Measurements from ENCODE around the gene ASCL5.

ASCL5 gene

GRCh38 chr1:201108614-201109013, 18.4 kb downstream of the ASCL5 start:
- H3K9me3 ChIP-seq (ENCODE audit: low read length): no peaks in the 10 kb centered on the region
- no peak overlapping the region for H2AFZ ChIP-seq (ENCODE audit: low read depth, low read length)
- H3K36me3 ChIP-seq (ENCODE audit: insufficient read depth, low read length): no peaks in the 10 kb centered on the region
- H3K4me3 ChIP-seq (ENCODE audit: low read length): no peak overlapping the region
- peaks cover 40% of the 10 kb centered on the region for H3K4me1 ChIP-seq (ENCODE audit: insufficient read depth, low read length)
- H3K27me3 ChIP-seq (ENCODE audit: insufficient read depth, low read length): no peaks in the 10 kb centered on the region

GRCh38 chr1:201105688-201106087, 21.3 kb downstream of the ASCL5 start:
- no peaks in the 10 kb centered on the region for H3K36me3 ChIP-seq (ENCODE audit: insufficient read depth, low read length)
- H3K4me1 ChIP-seq (ENCODE audit: insufficient read depth, low read length): peaks cover 40% of the 10 kb centered on the region
- H2AFZ ChIP-seq (ENCODE audit: low read depth, low read length): no peak overlapping the region
- no peak overlapping the region for H3K4me3 ChIP-seq (ENCODE audit: low read length)
- H3K27me3 ChIP-seq (ENCODE audit: insufficient read depth, low read length): no peaks in the 10 kb centered on the region
- H3K9me3 ChIP-seq (ENCODE audit: low read length): no peaks in the 10 kb centered on the region

GRCh38 chr1:201104141-201104540, 22.8 kb downstream of the ASCL5 start:
- Histone ChIP-seq H3K36me3 (ENCODE audit: insufficient read depth, low read length) (no peaks in the 10 kb centered on the region), H3K4me3 (ENCODE audit: low read length) (no peak overlapping the region), H3K9me3 (ENCODE audit: low read length) (no peaks in the 10 kb centered on the region), H3K27me3 (ENCODE audit: insufficient read depth, low read length) (no peaks in the 10 kb centered on the region), H2AFZ (ENCODE audit: low read depth, low read length) (no peak overlapping the region), H3K4me1 (ENCODE audit: insufficient read depth, low read length) (peaks cover 47% of the 10 kb centered on the region)

GRCh38 chr1:201103666-201104065, 23.3 kb downstream of the ASCL5 start:
- Histone ChIP-seq H3K9me3 (ENCODE audit: low read length) (no peaks in the 10 kb centered on the region), H3K36me3 (ENCODE audit: insufficient read depth, low read length) (no peaks in the 10 kb centered on the region), H3K4me1 (ENCODE audit: insufficient read depth, low read length) (peaks cover 42% of the 10 kb centered on the region), H3K27me3 (ENCODE audit: insufficient read depth, low read length) (no peaks in the 10 kb centered on the region), H3K4me3 (ENCODE audit: low read length) (no peak overlapping the region), H2AFZ (ENCODE audit: low read depth, low read length) (no peak overlapping the region)

- no peak overlapping the region for H2AFZ ChIP-seq (ENCODE audit: low read depth, low read length)
- no peaks in the 10 kb centered on the region for H3K36me3 ChIP-seq (ENCODE audit: insufficient read depth, low read length)
- H3K4me3 ChIP-seq (ENCODE audit: low read length): no peak overlapping the region
- H3K27me3 ChIP-seq (ENCODE audit: insufficient read depth, low read length): no peaks in the 10 kb centered on the region
- peaks cover 35% of the 10 kb centered on the region for H3K4me1 ChIP-seq (ENCODE audit: insufficient read depth, low read length)
- H3K9me3 ChIP-seq (ENCODE audit: low read length): no peaks in the 10 kb centered on the region
These were observed 26.6 kb downstream of the ASCL5 start for GRCh38 chr1:201100169-201100930.

GRCh38 chr1:201098992-201099677, 27.8 kb downstream of the ASCL5 start:
- Histone ChIP-seq H3K36me3 (ENCODE audit: insufficient read depth, low read length) (no peaks in the 10 kb centered on the region), H3K4me3 (ENCODE audit: low read length) (no peak overlapping the region), H3K27me3 (ENCODE audit: insufficient read depth, low read length) (no peaks in the 10 kb centered on the region), H3K4me1 (ENCODE audit: insufficient read depth, low read length) (peaks cover 33% of the 10 kb centered on the region), H3K9me3 (ENCODE audit: low read length) (no peaks in the 10 kb centered on the region), H2AFZ (ENCODE audit: low read depth, low read length) (no peak overlapping the region)

- Histone ChIP-seq H3K36me3 (ENCODE audit: insufficient read depth, low read length) (no peaks in the 10 kb centered on the region), H3K4me3 (ENCODE audit: low read length) (no peak overlapping the region), H3K4me1 (ENCODE audit: insufficient read depth, low read length) (peaks cover 31% of the 10 kb centered on the region), H3K27me3 (ENCODE audit: insufficient read depth, low read length) (no peaks in the 10 kb centered on the region), H3K9me3 (ENCODE audit: low read length) (no peaks in the 10 kb centered on the region), H2AFZ (ENCODE audit: low read depth, low read length) (no peak overlapping the region)
These were observed 29.8 kb downstream of the ASCL5 start for GRCh38 chr1:201096977-201097856.

GRCh38 chr1:201096041-201096461, 30.9 kb downstream of the ASCL5 start:
- H3K27me3 ChIP-seq (ENCODE audit: insufficient read depth, low read length): no peaks in the 10 kb centered on the region
- no peaks in the 10 kb centered on the region for H3K36me3 ChIP-seq (ENCODE audit: insufficient read depth, low read length)
- H2AFZ ChIP-seq (ENCODE audit: low read depth, low read length): no peak overlapping the region
- peaks cover 31% of the 10 kb centered on the region for H3K4me1 ChIP-seq (ENCODE audit: insufficient read depth, low read length)
- no peaks in the 10 kb centered on the region for H3K9me3 ChIP-seq (ENCODE audit: low read length)
- H3K4me3 ChIP-seq (ENCODE audit: low read length): no peak overlapping the region

GRCh38 chr1:201095581-201095980, 31.4 kb downstream of the ASCL5 start:
- no peak overlapping the region for H2AFZ ChIP-seq (ENCODE audit: low read depth, low read length)
- H3K27me3 ChIP-seq (ENCODE audit: insufficient read depth, low read length): no peaks in the 10 kb centered on the region

GRCh38 chr1:201094832-201095231, 32.2 kb downstream of the ASCL5 start:
- Histone ChIP-seq H3K4me3 (ENCODE audit: low read length) (no peak overlapping the region), H3K27me3 (ENCODE audit: insufficient read depth, low read length) (no peaks in the 10 kb centered on the region), H2AFZ (ENCODE audit: low read depth, low read length) (no peak overlapping the region), H3K9me3 (ENCODE audit: low read length) (no peaks in the 10 kb centered on the region), H3K36me3 (ENCODE audit: insufficient read depth, low read length) (no peaks in the 10 kb centered on the region), H3K4me1 (ENCODE audit: insufficient read depth, low read length) (peaks cover 32% of the 10 kb centered on the region)

More at GRCh38 chr1:201095581-201095980, 31.4 kb downstream of the ASCL5 start:
- Histone ChIP-seq H3K9me3 (ENCODE audit: low read length) (no peaks in the 10 kb centered on the region), H3K4me1 (ENCODE audit: insufficient read depth, low read length) (peaks cover 31% of the 10 kb centered on the region), H3K36me3 (ENCODE audit: insufficient read depth, low read length) (no peaks in the 10 kb centered on the region), H3K4me3 (ENCODE audit: low read length) (no peak overlapping the region)

GRCh38 chr1:201093962-201094361, 33.0 kb downstream of the ASCL5 start:
- H3K9me3 ChIP-seq (ENCODE audit: low read length): no peaks in the 10 kb centered on the region
- H3K4me3 ChIP-seq (ENCODE audit: low read length): no peak overlapping the region
- H3K4me1 ChIP-seq (ENCODE audit: insufficient read depth, low read length): peaks cover 34% of the 10 kb centered on the region
- H2AFZ ChIP-seq (ENCODE audit: low read depth, low read length): no peak overlapping the region
- H3K27me3 ChIP-seq (ENCODE audit: insufficient read depth, low read length): no peaks in the 10 kb centered on the region
- no peaks in the 10 kb centered on the region for H3K36me3 ChIP-seq (ENCODE audit: insufficient read depth, low read length)

GRCh38 chr1:201093561-201093960, 33.4 kb downstream of the ASCL5 start:
- Histone ChIP-seq H3K27me3 (ENCODE audit: insufficient read depth, low read length) (no peaks in the 10 kb centered on the region), H3K4me3 (ENCODE audit: low read length) (no peak overlapping the region), H3K4me1 (ENCODE audit: insufficient read depth, low read length) (peaks cover 34% of the 10 kb centered on the region), H2AFZ (ENCODE audit: low read depth, low read length) (no peak overlapping the region), H3K36me3 (ENCODE audit: insufficient read depth, low read length) (no peaks in the 10 kb centered on the region), H3K9me3 (ENCODE audit: low read length) (no peaks in the 10 kb centered on the region)

- Histone ChIP-seq H3K9me3 (ENCODE audit: low read length) (no peaks in the 10 kb centered on the region), H3K36me3 (ENCODE audit: insufficient read depth, low read length) (no peaks in the 10 kb centered on the region), H3K27me3 (ENCODE audit: insufficient read depth, low read length) (no peaks in the 10 kb centered on the region), H2AFZ (ENCODE audit: low read depth, low read length) (no peak overlapping the region), H3K4me3 (ENCODE audit: low read length) (no peak overlapping the region), H3K4me1 (ENCODE audit: insufficient read depth, low read length) (peaks cover 34% of the 10 kb centered on the region)
These were observed 34.2 kb downstream of the ASCL5 start for GRCh38 chr1:201092738-201093137.

All from neuron (in vitro differentiated cells).